IMR-90 (cell line): Measurements from ENCODE around the gene USP51. TPM values are rescaled to one million over a fixed set of nuclear protein-coding genes. Genes with fewer than 3 reads are reported as not detected.

Experiments
- ATAC-seq: fragments of 200-7000 bp; cut with Tn5 transposase; 2 replicates; pipeline ENCODE4 v1.9.1; 2020; ENCODE audit warnings: low read depth, mild to moderate bottlenecking, moderate library complexity
- BruUV-seq: library from RNA; stranded (reverse); fragments of 400-500 nt; replicated peaks from 2 replicates; lab custom pipeline; 2021; lab: Mats Ljungman, UMichigan
- CTCF ChIA-PET: fragments of 300-600 bp; formaldehyde crosslinking; extraction: SDS; loops from one replicate; lab custom pipeline; 2021; ENCODE audit warnings: antibody characterized with exemption; lab: Yijun Ruan, JAX
- POLR2A ChIA-PET: fragments of 300-600 bp; sonication (Branson Sonifier 250); formaldehyde crosslinking; loops from one replicate; lab custom pipeline; 2022; ENCODE audit warnings: antibody characterized with exemption; ENCODE audit not compliant: unreplicated experiment; lab: Charles Lee
- DNase-seq: peaks from one replicate; pipeline ENCODE4 v3.0.0; 2013
- H2AFZ ChIP-seq: replicated peaks from 2 replicates; pipeline ENCODE3; 2013; ENCODE audit warnings: low read length, mild to moderate bottlenecking; ENCODE audit not compliant: poor library complexity
- H2AK5ac ChIP-seq: 2 replicates; pipeline ENCODE4 v1.6.1; 2013; ENCODE audit warnings: low read depth, low read length, inconsistent platforms
- H2AK9ac ChIP-seq: replicated peaks from 2 replicates; pipeline ENCODE3; 2013; ENCODE audit warnings: mild to moderate bottlenecking, low read depth, low read length, moderate library complexity; ENCODE audit not compliant: poor library complexity
- H2BK120ac ChIP-seq: 2 replicates; pipeline ENCODE4 v1.6.1; 2013; ENCODE audit warnings: low read depth, low read length, inconsistent platforms
- H2BK15ac ChIP-seq: 3 replicates; pipeline ENCODE4 v1.6.1; 2013; ENCODE audit warnings: low read depth, low read length, inconsistent platforms
- H2BK20ac ChIP-seq: 2 replicates; pipeline ENCODE4 v1.6.1; 2013; ENCODE audit warnings: low read depth, mild to moderate bottlenecking, inconsistent platforms, low read length, moderate library complexity
- H2BK5ac ChIP-seq: 2 replicates; pipeline ENCODE4 v1.6.1; 2013; ENCODE audit warnings: mild to moderate bottlenecking, low read depth, low read length, inconsistent platforms; ENCODE audit not compliant: poor library complexity, severe bottlenecking
- H3K14ac ChIP-seq: replicated peaks from 2 replicates; pipeline ENCODE4 v1.6.1; 2013; ENCODE audit warnings: low read depth, low read length, inconsistent platforms
- H3K18ac ChIP-seq: 2 replicates; pipeline ENCODE4 v1.6.1; 2013; ENCODE audit warnings: low read depth, low read length, control low read depth
- H3K23ac ChIP-seq: 2 replicates; pipeline ENCODE4 v1.6.1; 2013; ENCODE audit warnings: low read depth, low read length, inconsistent platforms
- H3K27ac ChIP-seq: 2 replicates; pipeline ENCODE4 v1.5.1; 2013; ENCODE audit warnings: mild to moderate bottlenecking, control low read depth, low read length; ENCODE audit not compliant: insufficient read depth
- H3K27me3 ChIP-seq: 2 replicates; pipeline ENCODE4 v1.6.1; 2013; ENCODE audit warnings: low read length; ENCODE audit not compliant: control insufficient read depth, insufficient read depth
- H3K36me3 ChIP-seq: 2 replicates; pipeline ENCODE4 v1.6.1; 2013; ENCODE audit warnings: low read length, mixed read lengths; ENCODE audit not compliant: control insufficient read depth, insufficient read depth
- H3K4ac ChIP-seq: 2 replicates; pipeline ENCODE4 v1.6.1; 2013; ENCODE audit warnings: low read depth, low read length, inconsistent platforms
- H3K4me1 ChIP-seq: 2 replicates; pipeline ENCODE4 v1.6.1; 2013; ENCODE audit warnings: low read length, mixed read lengths; ENCODE audit not compliant: control insufficient read depth, insufficient read depth
- H3K4me2 ChIP-seq: 2 replicates; pipeline ENCODE4 v1.6.1; 2013; ENCODE audit warnings: low read depth, mild to moderate bottlenecking, control low read depth, low read length, moderate library complexity
- H3K4me3 ChIP-seq: 2 replicates; pipeline ENCODE4 v1.5.1; 2013; ENCODE audit warnings: low read depth, mild to moderate bottlenecking, control low read depth, low read length, moderate library complexity; ENCODE audit not compliant: insufficient read depth
- H3K56ac ChIP-seq: 2 replicates; pipeline ENCODE4 v1.6.1; 2013; ENCODE audit warnings: low read length, inconsistent platforms; ENCODE audit not compliant: insufficient read depth; ENCODE audit errors: extremely low read depth
- H3K79me1 ChIP-seq, 2 experiments: 2 replicates each; pipeline ENCODE4 v1.6.1; 2013; ENCODE audit warnings: low read length in 2 of 2, inconsistent platforms in 1 of 2, low read depth in 1 of 2
- H3K9ac ChIP-seq: 2 replicates; pipeline ENCODE4 v1.6.1; 2013; ENCODE audit warnings: low read depth, low read length, control low read depth
- H3K9me1 ChIP-seq: 2 replicates; pipeline ENCODE4 v1.6.1; 2013; ENCODE audit warnings: low read length, inconsistent platforms; ENCODE audit not compliant: insufficient read depth
- H3K9me3 ChIP-seq: 2 replicates; pipeline ENCODE4 v1.6.1; 2013; ENCODE audit warnings: low read length; ENCODE audit not compliant: control insufficient read depth, insufficient read depth
- H4K20me1 ChIP-seq: 2 replicates; pipeline ENCODE4 v1.6.1; 2013; ENCODE audit warnings: low read length, inconsistent platforms; ENCODE audit not compliant: insufficient read depth
- H4K5ac ChIP-seq: 2 replicates; pipeline ENCODE4 v1.6.1; 2013; ENCODE audit warnings: mild to moderate bottlenecking, low read depth, low read length, control low read depth
- H4K8ac ChIP-seq, 2 experiments: 2 replicates each; pipeline ENCODE4 v1.6.1; 2013; ENCODE audit warnings: low read depth in 2 of 2, low read length in 2 of 2, control low read depth in 1 of 2, inconsistent platforms in 1 of 2
- H4K91ac ChIP-seq: 2 replicates; pipeline ENCODE4 v1.6.1; 2013; ENCODE audit warnings: low read depth, low read length, inconsistent platforms; ENCODE audit not compliant: insufficient read depth
- BHLHE40 ChIP-seq: fragments of 150-350 bp; IDR thresholded peaks from 2 replicates; pipeline ENCODE4 v1.6.1; 2016; ENCODE audit warnings: mild to moderate bottlenecking, low read depth, low read length
- CHD1 ChIP-seq: IDR thresholded peaks from 2 replicates; pipeline ENCODE4 v1.6.1; 2012; ENCODE audit warnings: low read depth, low read length, improper control_type of control experiment
- MAFK ChIP-seq: IDR thresholded peaks from 2 replicates; pipeline ENCODE4 v1.6.1; 2012; ENCODE audit warnings: low read depth, low read length, improper control_type of control experiment
- MXI1 ChIP-seq: IDR thresholded peaks from 2 replicates; pipeline ENCODE4 v1.6.1; 2012; ENCODE audit warnings: low read depth, mild to moderate bottlenecking, low read length, moderate library complexity, borderline replicate concordance
- RAD21 ChIP-seq: IDR thresholded peaks from 2 replicates; pipeline ENCODE4 v1.6.1; 2012; ENCODE audit warnings: low read length, improper control_type of control experiment
- SMC3 ChIP-seq: fragments of 150-350 bp; IDR thresholded peaks from 2 replicates; pipeline ENCODE4 v1.6.1; 2016; ENCODE audit warnings: low read depth, mild to moderate bottlenecking, antibody characterized with exemption, low read length, moderate library complexity
- WGBS, 2 experiments: methylation state at CpG; one replicate each; pipeline versions ENCODE4 v1.1.5 to v1.1.7; 2013; ENCODE audit warnings: missing lambda C conversion rate in 2 of 2; ENCODE audit not compliant: insufficient read length in 1 of 2; ENCODE audit errors: extremely low coverage in 2 of 2; 5-methylcytosine and 5-hydroxymethylcytosine counted together
- dilution Hi-C: fragments of 300-500 bp; cut with HindIII; formaldehyde crosslinking; loops from one replicate; pipeline ENCODE4 v1.14.3; 2018; ENCODE audit warnings: low sequenced_read_pairs; ENCODE audit not compliant: unreplicated experiment
- in situ Hi-C: fragments of 300-500 bp; cut with MboI; formaldehyde crosslinking; loops from 3 replicates; pipeline ENCODE4 v1.14.3; 2019; ENCODE audit warnings: low sequenced_read_pairs, inconsistent platforms, mixed read lengths
- intact Hi-C: fragments of 100-400 bp; cut with micrococcal nuclease; formaldehyde crosslinking; loops from 2 replicates; pipeline ENCODE4 v1.10.0; 2022
- polyA plus RNA-seq, 3 experiments: library from polyadenylated mRNA; depleted of rRNA; stranded (reverse); fragments of >200 nt; gene quantifications; 2 replicates each; pipeline ENCODE4 v1.2.3, GENCODE V29; 2012; ENCODE audit warnings: low replicate concordance in 1 of 3
- total RNA-seq: library from RNA; depleted of rRNA; stranded (reverse); fragments of >200 nt; gene quantifications from 2 replicates; pipeline ENCODE4 v1.2.3, GENCODE V29; 2012
- TF ChIP-seq, protein P1 (sequence below): fragments of 150-350 bp; IDR thresholded peaks from 2 replicates; pipeline ENCODE4 v1.6.1; 2017; ENCODE audit warnings: mild to moderate bottlenecking, antibody characterized with exemption, low read length, low read depth
- TF ChIP-seq, protein P2 (sequence below): conservative IDR thresholded peaks from 2 replicates; pipeline ENCODE4 v1.5.1; 2012; ENCODE audit warnings: mild to moderate bottlenecking, low read depth, low read length, improper control_type of control experiment

USP51 gene
- total and polyA plus RNA-seq, 2 of the 4 experiments (the other 2 are of a cell fraction), result 0.26 to 2.0 TPM

DNA sequence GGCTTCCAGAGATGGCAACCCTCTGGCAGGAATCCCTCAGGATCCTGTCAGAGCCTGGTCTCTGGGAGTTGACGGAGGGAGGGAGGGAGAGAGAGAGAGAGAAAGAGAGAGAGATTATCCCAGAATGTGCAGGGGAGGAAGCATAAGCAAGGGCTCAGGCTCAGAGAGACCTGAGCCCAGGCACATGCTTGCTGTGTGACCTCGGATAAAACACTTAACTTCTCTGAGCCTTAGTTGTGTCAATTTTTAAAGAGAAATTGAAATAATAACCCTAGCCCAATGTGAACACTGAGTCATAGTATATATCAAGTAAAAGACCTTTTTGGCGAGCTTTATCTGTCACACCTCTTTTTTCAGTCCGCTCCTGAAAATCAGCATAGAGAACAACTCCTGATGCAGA is 473 bp upstream of the USP51 start:
- Histone ChIP-seq H3K4me3 (peak overlapping the region; percentile 86), H3K4me2 (peak overlapping the region; percentile 77; the same call in 1 of the 2 replicates), H2BK15ac (no peak overlapping the region), H2AFZ (peak overlapping the region; percentile 95), H4K91ac (no peak overlapping the region), H2AK5ac (no peak overlapping the region), H3K14ac (no peak overlapping the region), H3K4me1 (no peaks in the 10 kb centered on the region), H3K18ac (no peak overlapping the region), H4K20me1 (no peaks in the 10 kb centered on the region), H3K9ac (peak overlapping the region; percentile 13; the same call in 1 of the 2 replicates), H3K27me3 (no peaks in the 10 kb centered on the region; the same call in 1 of the 2 replicates), H3K9me1 (no peaks in the 10 kb centered on the region), H3K56ac (no peak overlapping the region), H3K23ac (no peak overlapping the region), H2BK5ac (no peak overlapping the region), H3K4ac (no peak overlapping the region), H4K8ac (peak overlapping the region in 1 of 2 experiments; percentile 87; a peak in 1 of 4 replicates), H2BK120ac (no peak overlapping the region), H3K27ac (peak overlapping the region; percentile 93), H3K36me3 (no peaks in the 10 kb centered on the region), H3K9me3 (no peaks in the 10 kb centered on the region), H3K79me1 (no peaks in the 10 kb centered on the region), H4K5ac (peak overlapping the region; percentile 63), H2AK9ac (peak overlapping the region; percentile 66), H2BK20ac (no peak overlapping the region)
- in situ Hi-C loops (loop anchor here (25.0 kb wide), 1 partner anchor 222 kb away; the partner anchor contains the start of gene RRAGB), dilution Hi-C loops (no loop called here), intact Hi-C loops (no loop called here)
- TF ChIP-seq MAFK, result no peak
- TF ChIP-seq, protein P1, sequence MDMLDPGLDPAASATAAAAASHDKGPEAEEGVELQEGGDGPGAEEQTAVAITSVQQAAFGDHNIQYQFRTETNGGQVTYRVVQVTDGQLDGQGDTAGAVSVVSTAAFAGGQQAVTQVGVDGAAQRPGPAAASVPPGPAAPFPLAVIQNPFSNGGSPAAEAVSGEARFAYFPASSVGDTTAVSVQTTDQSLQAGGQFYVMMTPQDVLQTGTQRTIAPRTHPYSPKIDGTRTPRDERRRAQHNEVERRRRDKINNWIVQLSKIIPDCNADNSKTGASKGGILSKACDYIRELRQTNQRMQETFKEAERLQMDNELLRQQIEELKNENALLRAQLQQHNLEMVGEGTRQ, result no peak
- TF ChIP-seq CHD1, result no peak
- no peak for TF ChIP-seq RAD21
- TF ChIP-seq, protein P2, sequence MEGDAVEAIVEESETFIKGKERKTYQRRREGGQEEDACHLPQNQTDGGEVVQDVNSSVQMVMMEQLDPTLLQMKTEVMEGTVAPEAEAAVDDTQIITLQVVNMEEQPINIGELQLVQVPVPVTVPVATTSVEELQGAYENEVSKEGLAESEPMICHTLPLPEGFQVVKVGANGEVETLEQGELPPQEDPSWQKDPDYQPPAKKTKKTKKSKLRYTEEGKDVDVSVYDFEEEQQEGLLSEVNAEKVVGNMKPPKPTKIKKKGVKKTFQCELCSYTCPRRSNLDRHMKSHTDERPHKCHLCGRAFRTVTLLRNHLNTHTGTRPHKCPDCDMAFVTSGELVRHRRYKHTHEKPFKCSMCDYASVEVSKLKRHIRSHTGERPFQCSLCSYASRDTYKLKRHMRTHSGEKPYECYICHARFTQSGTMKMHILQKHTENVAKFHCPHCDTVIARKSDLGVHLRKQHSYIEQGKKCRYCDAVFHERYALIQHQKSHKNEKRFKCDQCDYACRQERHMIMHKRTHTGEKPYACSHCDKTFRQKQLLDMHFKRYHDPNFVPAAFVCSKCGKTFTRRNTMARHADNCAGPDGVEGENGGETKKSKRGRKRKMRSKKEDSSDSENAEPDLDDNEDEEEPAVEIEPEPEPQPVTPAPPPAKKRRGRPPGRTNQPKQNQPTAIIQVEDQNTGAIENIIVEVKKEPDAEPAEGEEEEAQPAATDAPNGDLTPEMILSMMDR, result no peak
- TF ChIP-seq MXI1, result no peak
- TF ChIP-seq SMC3, result no peak
- no peak for TF ChIP-seq BHLHE40
- POLR2A ChIA-PET, result no interaction called here
- no peak for ATAC-seq
- no TSS peak for BruUV-seq
- WGBS, 2 experiments, result no CpG with 5 or more reads among the region's 4 CpGs
- CTCF ChIA-PET, result no interaction called here
- no peak for DNase-seq
